Measurements from ENCODE around the gene RPL26. TPM values are rescaled to one million over a fixed set of nuclear protein-coding genes. Genes with fewer than 3 reads are reported as not detected.
A peak's percentile ranks its signal among the peaks of the same experiment; 100 is the strongest.

RPL26 gene
- total RNA-seq: 2,601 and 2,684 TPM in 2 replicates
- total RNA-seq (2013): 8,227 TPM
- polyA plus RNA-seq: 4,449 and 5,599 TPM in 2 replicates
- polyA minus RNA-seq: 1,681 and 2,183 TPM in 2 replicates

GRCh38 chr17:8383143-8383822 lies at the start of gene RPL26:
Gene RPL26, minus strand, starts transcription at chr17:8383193. Its CDS starts 883 bp downstream, at chr17:8382310.
- Mint-ChIP-seq H3K4me3 (peak within 1 kb of the TSS; percentile 89), H3K9me3 (ENCODE audit: insufficient read depth) (no peaks in the 10 kb centered on the region), H3K27me3 (no peaks in the 10 kb centered on the region), H3K4me1 (peaks cover 50% of the 10 kb centered on the region), H3K27ac (peak within 1 kb of the TSS; percentile 87)
- Histone ChIP-seq H4K20me1 (ENCODE audit: control insufficient read depth, insufficient read depth, low read length, poor library complexity, severe bottlenecking) (peaks cover 43% of the 10 kb centered on the region), H3K4me1 (ENCODE audit: control insufficient read depth in 2 of 2, insufficient read depth in 2 of 2, low read length in 2 of 2) (peaks cover 25 to 36% of the 10 kb centered on the region in 2 donors), H3K36me3 (replicated peaks in 1 of 2; ENCODE audit: control extremely low read depth in 1 of 2, control insufficient read depth in 1 of 2, extremely low read depth in 1 of 2, insufficient read depth in 2 of 2, low read length in 1 of 2) (peaks cover 6 to 38% of the 10 kb centered on the region in 2 experiments), H3K9me3 (ENCODE audit: control extremely low read depth in 1 of 3, control insufficient read depth in 2 of 3, insufficient read depth in 1 of 3, low read length in 2 of 3) (no peaks in the 10 kb centered on the region), H2AFZ (ENCODE audit: insufficient read depth, low read depth, low read length, poor library complexity, severe bottlenecking) (peak within 1 kb of the TSS; percentile 90), H3K79me2 (ENCODE audit: control insufficient read depth, insufficient read depth, low read length) (peaks cover 44% of the 10 kb centered on the region), H3K9ac (ENCODE audit: low read length) (peak within 1 kb of the TSS; percentile 98), H3K4me3 (ENCODE audit: control extremely low read depth in 1 of 5, extremely low read depth in 1 of 5, insufficient read depth in 1 of 5, low read depth in 2 of 5, low read length in 4 of 5) (peak within 1 kb of the TSS; percentile 73 to 95 (median 84)), H3K27me3 (replicated peaks in 1 of 4; ENCODE audit: control extremely low read depth in 1 of 4, control insufficient read depth in 3 of 4, insufficient read depth in 4 of 4, low read length in 3 of 4) (no peaks in the 10 kb centered on the region), H3K4me2 (replicated peaks; ENCODE audit: low read depth, low read length, poor library complexity, severe bottlenecking) (peak within 1 kb of the TSS; percentile 96), H3K27ac (ENCODE audit: low read length in 2 of 2) (peak within 1 kb of the TSS; percentile 72 to 82)
- intact Hi-C loops (cut with micrococcal nuclease): loop anchor here (1.0 to 5.0 kb wide), 10 partner anchors 88 to 696 kb away; partner anchors contain the start of genes CNTROB, NAA38, SLC25A35 and TP53
- ChIA-PET POLR2A (interaction anchor here (0.6 to 1.2 kb wide), 6 partner anchors 27 to 374 kb away, joined by 3 to 6 read pairs (median 4); no protein-coding TSS in a partner anchor), CTCF (interaction anchor here (0.7 to 1.7 kb wide), 20 partner anchors 8 to 979 kb away, joined by 3 to 20 read pairs (median 4); partner anchors contain the start of genes MFSD6L and NDEL1)
- DNase-seq (peak; percentile 98), ATAC-seq (ENCODE audit: low read depth) (peak; percentile 89)
- TF ChIP-seq CTCF (IDR thresholded peaks at IDR 0.05): peak; percentile 100
- TF ChIP-seq EZH2 (IDR thresholded peaks at IDR 0.05; ENCODE audit: borderline replicate concordance, insufficient read depth, low read depth, low read length, poor library complexity, severe bottlenecking): no peak
- WGBS (ENCODE audit: insufficient coverage): under 1% methylated on average over 50 of the region's 55 CpGs

- Mint-ChIP-seq H3K4me3 (no peak overlapping the region), H3K9me3 (ENCODE audit: insufficient read depth) (no peaks in the 10 kb centered on the region), H3K4me1 (peaks cover 6% of the 10 kb centered on the region), H3K27ac (no peak overlapping the region), H3K27me3 (peaks cover 9% of the 10 kb centered on the region)
- Histone ChIP-seq H3K4me3 (ENCODE audit: control extremely low read depth in 1 of 5, extremely low read depth in 1 of 5, insufficient read depth in 1 of 5, low read depth in 2 of 5, low read length in 4 of 5) (no peak overlapping the region), H4K20me1 (ENCODE audit: control insufficient read depth, insufficient read depth, low read length, poor library complexity, severe bottlenecking) (peaks cover 1% of the 10 kb centered on the region), H3K79me2 (ENCODE audit: control insufficient read depth, insufficient read depth, low read length) (no peaks in the 10 kb centered on the region), H3K36me3 (replicated peaks in 1 of 2; ENCODE audit: control extremely low read depth in 1 of 2, control insufficient read depth in 1 of 2, extremely low read depth in 1 of 2, insufficient read depth in 2 of 2, low read length in 1 of 2) (no peaks in the 10 kb centered on the region), H3K9ac (ENCODE audit: low read length) (no peak overlapping the region), H3K4me2 (replicated peaks; ENCODE audit: low read depth, low read length, poor library complexity, severe bottlenecking) (no peak overlapping the region), H2AFZ (ENCODE audit: insufficient read depth, low read depth, low read length, poor library complexity, severe bottlenecking) (no peak overlapping the region), H3K9me3 (ENCODE audit: control extremely low read depth in 1 of 3, control insufficient read depth in 2 of 3, insufficient read depth in 1 of 3, low read length in 2 of 3) (no peaks in the 10 kb centered on the region), H3K27me3 (replicated peaks in 1 of 4; ENCODE audit: control extremely low read depth in 1 of 4, control insufficient read depth in 3 of 4, insufficient read depth in 4 of 4, low read length in 3 of 4) (no peaks in the 10 kb centered on the region), H3K4me1 (ENCODE audit: control insufficient read depth in 2 of 2, insufficient read depth in 2 of 2, low read length in 2 of 2) (peaks cover 4 to 5% of the 10 kb centered on the region in 2 donors), H3K27ac (ENCODE audit: low read length in 2 of 2) (no peak overlapping the region)
- intact Hi-C loops (cut with micrococcal nuclease): loop anchor here (10.0 kb wide), 1 partner anchor 206 kb away; no protein-coding TSS in a partner anchor
- ChIA-PET POLR2A (no interaction called here), CTCF (interaction anchor here (3.0 kb wide), 1 partner anchor 21 kb away, joined by 9 read pairs; no protein-coding TSS in a partner anchor)
- TF ChIP-seq CTCF (IDR thresholded peaks at IDR 0.05): no peak
- no peak for TF ChIP-seq EZH2 (IDR thresholded peaks at IDR 0.05; ENCODE audit: borderline replicate concordance, insufficient read depth, low read depth, low read length, poor library complexity, severe bottlenecking)
- ATAC-seq (ENCODE audit: low read depth) (no peak), DNase-seq (no peak)
- WGBS (ENCODE audit: insufficient coverage): 92% methylated on average over 5 of the region's 7 CpGs
Observed at GRCh38 chr17:8430966-8431365, 48.0 kb upstream of the RPL26 start.
